ENCODE results near the gene CCDC73. TPM values are rescaled to one million over a fixed set of nuclear protein-coding genes. Genes with fewer than 3 reads are reported as not detected.

The CCDC73 gene
- total RNA-seq, 1 donor from 2014 or later = not detected

DNA sequence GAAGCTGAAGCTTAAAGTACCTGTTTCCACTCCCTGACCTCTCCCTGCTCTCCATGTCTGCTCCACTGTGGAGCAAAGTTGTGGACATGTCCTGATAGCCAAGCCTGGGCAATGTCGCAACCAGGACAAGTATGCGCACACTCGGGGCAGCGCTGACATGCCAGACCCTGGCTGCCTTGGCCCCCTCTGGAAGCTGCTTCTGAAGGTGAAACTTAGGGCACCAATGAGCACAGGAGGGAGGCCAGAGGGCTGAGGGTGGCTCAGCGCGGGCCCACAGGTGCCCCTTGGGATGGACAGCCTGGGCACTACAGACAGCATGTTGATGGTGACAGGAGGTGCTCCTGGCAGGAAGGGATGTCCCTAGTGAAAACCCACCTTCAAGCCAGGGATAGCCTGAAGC is 90.2 kb downstream of the CCDC73 start:
- intact Hi-C loops (cut with DNase I) = no loop called here
- no peak for DNase-seq

DNA sequence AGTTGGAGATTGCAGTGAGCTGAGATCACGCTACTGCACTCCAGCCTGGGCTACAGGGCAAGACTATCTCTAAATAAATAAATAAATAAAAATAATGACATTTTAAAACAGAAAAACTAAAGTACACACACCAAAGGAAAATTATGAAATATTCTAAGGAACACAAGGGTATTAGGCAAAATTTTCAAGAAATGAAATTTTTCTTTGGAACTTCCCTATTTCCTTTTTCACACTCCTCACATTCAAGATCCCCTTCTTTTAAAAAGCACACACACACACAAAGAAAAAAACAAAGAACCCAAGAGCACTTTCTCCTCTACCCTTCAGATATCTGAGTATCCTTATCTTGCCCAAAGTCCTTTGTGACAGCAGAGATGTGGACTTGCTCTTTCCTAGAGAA is 92.8 kb downstream of the CCDC73 start:
- Histone ChIP-seq H3K27ac (no peak overlapping the region), H3K9me3 (no peaks in the 10 kb centered on the region), H3K4me3 (no peak overlapping the region), H3K4me1 (no peaks in the 10 kb centered on the region), H3K27me3 (no peaks in the 10 kb centered on the region), H3K36me3 (no peaks in the 10 kb centered on the region)
- intact Hi-C loops (cut with DNase I) = no loop called here
- DNase-seq (no peak), ATAC-seq (no peak)
- TF ChIP-seq, protein P1, sequence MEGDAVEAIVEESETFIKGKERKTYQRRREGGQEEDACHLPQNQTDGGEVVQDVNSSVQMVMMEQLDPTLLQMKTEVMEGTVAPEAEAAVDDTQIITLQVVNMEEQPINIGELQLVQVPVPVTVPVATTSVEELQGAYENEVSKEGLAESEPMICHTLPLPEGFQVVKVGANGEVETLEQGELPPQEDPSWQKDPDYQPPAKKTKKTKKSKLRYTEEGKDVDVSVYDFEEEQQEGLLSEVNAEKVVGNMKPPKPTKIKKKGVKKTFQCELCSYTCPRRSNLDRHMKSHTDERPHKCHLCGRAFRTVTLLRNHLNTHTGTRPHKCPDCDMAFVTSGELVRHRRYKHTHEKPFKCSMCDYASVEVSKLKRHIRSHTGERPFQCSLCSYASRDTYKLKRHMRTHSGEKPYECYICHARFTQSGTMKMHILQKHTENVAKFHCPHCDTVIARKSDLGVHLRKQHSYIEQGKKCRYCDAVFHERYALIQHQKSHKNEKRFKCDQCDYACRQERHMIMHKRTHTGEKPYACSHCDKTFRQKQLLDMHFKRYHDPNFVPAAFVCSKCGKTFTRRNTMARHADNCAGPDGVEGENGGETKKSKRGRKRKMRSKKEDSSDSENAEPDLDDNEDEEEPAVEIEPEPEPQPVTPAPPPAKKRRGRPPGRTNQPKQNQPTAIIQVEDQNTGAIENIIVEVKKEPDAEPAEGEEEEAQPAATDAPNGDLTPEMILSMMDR (IDR thresholded peaks at IDR 0.05) = no peak

More for the DNA sequence above, 90.2 kb downstream of the CCDC73 start:
- peak; percentile 28 for ATAC-seq
- TF ChIP-seq, protein P1 (IDR thresholded peaks at IDR 0.05) = no peak
- Histone ChIP-seq H3K27ac (no peak overlapping the region), H3K4me1 (no peaks in the 10 kb centered on the region), H3K9me3 (no peaks in the 10 kb centered on the region), H3K36me3 (no peaks in the 10 kb centered on the region), H3K4me3 (no peak overlapping the region), H3K27me3 (no peaks in the 10 kb centered on the region)

DNA sequence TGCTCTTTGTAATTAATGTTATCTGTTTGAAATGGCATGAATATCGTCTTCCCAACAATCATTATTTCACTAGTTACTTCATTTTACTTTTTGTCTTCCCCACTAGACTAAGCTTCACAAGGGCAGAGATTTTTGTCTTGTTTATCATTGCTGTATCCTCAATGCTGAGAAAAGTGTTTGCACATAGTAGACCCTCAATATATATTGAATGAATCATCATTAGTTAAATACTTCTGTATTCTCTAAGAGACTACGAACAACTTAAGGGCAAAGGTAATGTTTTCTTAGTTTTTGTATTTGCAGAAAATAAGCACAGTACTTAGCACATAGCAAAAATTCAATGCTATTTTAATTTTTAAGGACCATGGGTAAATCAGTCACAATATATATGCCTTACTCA is 95.9 kb downstream of the CCDC73 start:
- H3K36me3 ChIP-seq = no peaks in the 10 kb centered on the region
- TF ChIP-seq, protein P1 (IDR thresholded peaks at IDR 0.05) = no peak
- H3K9me3 ChIP-seq = no peaks in the 10 kb centered on the region
- no peak overlapping the region for H3K4me3 ChIP-seq
- no peaks in the 10 kb centered on the region for H3K4me1 ChIP-seq
- H3K27me3 ChIP-seq = no peaks in the 10 kb centered on the region
- H3K27ac ChIP-seq = no peak overlapping the region
- ATAC-seq (no peak), DNase-seq (no peak)
- intact Hi-C loops (cut with DNase I) = no loop called here

DNA sequence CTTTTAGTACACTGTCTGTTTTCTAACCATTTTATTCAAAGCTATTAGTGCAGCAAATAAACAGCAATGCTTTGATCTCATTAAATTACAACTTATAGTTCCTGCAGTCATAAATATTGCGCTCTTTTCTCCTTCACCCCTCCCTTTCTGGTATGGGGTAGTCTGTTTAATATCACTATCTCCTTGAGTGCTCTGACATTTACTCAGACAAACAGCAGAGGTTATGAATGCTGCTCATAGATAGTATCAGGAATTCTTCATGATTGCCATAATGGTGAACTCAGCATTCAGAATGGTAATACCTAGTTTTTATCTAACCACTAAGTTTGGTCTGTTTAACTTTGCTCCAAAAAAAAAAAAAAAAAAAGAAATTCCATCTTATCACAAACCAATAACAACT is 123.4 kb downstream of the CCDC73 start:
- Histone ChIP-seq H3K36me3 (no peaks in the 10 kb centered on the region), H3K4me1 (no peaks in the 10 kb centered on the region)
- intact Hi-C loops (cut with DNase I) = no loop called here

DNA sequence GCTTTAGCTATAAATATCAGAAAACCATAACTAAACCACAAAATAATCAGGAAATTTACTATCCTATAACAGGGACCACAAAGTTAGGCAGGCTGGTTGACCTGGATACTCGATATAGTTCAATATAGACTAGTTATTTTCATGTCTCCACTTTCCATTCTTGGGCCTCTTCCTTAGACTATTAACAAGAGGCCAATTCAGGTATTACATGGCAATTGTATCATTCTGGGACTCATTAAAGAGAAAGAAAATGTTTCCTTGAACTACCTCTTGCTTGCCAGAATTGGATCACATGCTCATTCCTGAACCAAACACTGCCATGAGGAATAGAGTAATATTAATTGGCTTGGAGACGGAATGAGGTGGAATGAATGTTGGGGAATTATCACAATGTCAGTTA is 134.8 kb downstream of the CCDC73 start:
- no peaks in the 10 kb centered on the region for H3K9me3 ChIP-seq
- no peaks in the 10 kb centered on the region for H3K27me3 ChIP-seq
- intact Hi-C loops (cut with DNase I) = no loop called here
- no peak for ATAC-seq
- H3K27ac ChIP-seq = no peak overlapping the region
- no peak for DNase-seq
- TF ChIP-seq, protein P1 (IDR thresholded peaks at IDR 0.05) = no peak
- no peaks in the 10 kb centered on the region for H3K36me3 ChIP-seq
- H3K4me1 ChIP-seq = no peaks in the 10 kb centered on the region
- H3K4me3 ChIP-seq = no peak overlapping the region

More for the DNA sequence above, 123.4 kb downstream of the CCDC73 start:
- no peaks in the 10 kb centered on the region for H3K9me3 ChIP-seq
- no peak overlapping the region for H3K27ac ChIP-seq
- TF ChIP-seq, protein P1 (IDR thresholded peaks at IDR 0.05) = no peak
- H3K4me3 ChIP-seq = no peak overlapping the region
- ATAC-seq (no peak), DNase-seq (no peak)
- no peaks in the 10 kb centered on the region for H3K27me3 ChIP-seq

Measured in upper lobe of right lung (tissue), 1 donor.